Amygdala (tissue), 56 donors: ENCODE data around the gene CKAP2.
"Not testable (repeated sequence)": the region's sequence is repeated elsewhere in the genome, so short reads cannot be mapped to it uniquely, and the experiment has no call there.

ENCODE experiments used
- DNase-seq, 56 donors: peaks; one replicate each; lab custom pipeline; 2025; lab: John Stamatoyannopoulos, UW

Gene CKAP2

GRCh38 chr13:52523323-52523722 is 68.0 kb downstream of the CKAP2 start:
- DNase-seq = not testable (repeated sequence)
